Measurements from ENCODE around the gene CLDN7.
"Not testable (repeated sequence)": the region's sequence is repeated elsewhere in the genome, so short reads cannot be mapped to it uniquely, and the experiment has no call there.

CLDN7 gene

DNA sequence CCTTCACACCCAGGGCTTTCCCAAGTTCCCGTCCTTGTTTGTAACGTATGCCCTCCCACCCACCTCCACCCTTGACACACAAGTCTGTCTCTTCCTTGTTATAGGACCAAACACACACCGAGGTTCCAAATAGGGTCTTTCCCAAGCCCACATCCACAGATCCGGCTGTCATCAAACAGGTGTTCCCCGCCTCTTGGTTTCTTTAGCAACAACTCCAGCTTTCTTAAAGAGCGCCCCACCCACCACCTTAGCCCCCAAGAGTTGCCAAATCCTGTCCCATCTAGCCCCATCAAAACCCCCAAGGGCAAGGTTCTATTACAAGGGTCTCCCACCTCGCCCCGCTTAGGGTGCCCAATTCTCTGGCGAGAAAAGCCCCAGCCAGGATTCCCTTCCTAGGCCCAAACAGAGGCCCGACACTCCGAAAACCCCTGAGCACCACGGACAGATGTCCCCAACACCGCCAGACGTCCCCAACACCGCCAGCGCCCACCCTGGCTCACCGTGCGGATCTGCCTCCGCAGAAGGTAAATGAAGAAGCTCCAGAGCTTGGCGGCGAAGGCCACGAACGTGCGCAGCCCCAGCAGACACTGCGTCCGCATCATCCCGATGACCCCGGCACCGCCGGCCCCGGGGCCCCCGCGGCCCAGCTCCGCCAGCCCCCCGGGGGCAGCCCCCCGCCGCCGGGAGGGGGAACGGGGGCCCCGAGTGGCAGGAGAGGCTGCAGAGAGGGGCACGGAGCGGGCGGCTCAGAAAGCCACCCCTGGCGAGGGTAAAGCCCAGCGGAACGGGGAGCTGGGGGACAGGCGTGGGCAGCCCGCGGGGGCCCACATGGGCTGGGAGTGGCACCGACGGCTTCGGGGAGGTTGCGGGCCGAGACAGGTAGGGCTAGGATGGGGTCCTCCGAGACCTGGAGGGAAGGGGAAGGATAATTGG, 11.3 kb downstream of the CLDN7 start:
- no peak for DNase-seq (ENCODE audit: low spot score)
- TF ChIP-seq, protein P1, sequence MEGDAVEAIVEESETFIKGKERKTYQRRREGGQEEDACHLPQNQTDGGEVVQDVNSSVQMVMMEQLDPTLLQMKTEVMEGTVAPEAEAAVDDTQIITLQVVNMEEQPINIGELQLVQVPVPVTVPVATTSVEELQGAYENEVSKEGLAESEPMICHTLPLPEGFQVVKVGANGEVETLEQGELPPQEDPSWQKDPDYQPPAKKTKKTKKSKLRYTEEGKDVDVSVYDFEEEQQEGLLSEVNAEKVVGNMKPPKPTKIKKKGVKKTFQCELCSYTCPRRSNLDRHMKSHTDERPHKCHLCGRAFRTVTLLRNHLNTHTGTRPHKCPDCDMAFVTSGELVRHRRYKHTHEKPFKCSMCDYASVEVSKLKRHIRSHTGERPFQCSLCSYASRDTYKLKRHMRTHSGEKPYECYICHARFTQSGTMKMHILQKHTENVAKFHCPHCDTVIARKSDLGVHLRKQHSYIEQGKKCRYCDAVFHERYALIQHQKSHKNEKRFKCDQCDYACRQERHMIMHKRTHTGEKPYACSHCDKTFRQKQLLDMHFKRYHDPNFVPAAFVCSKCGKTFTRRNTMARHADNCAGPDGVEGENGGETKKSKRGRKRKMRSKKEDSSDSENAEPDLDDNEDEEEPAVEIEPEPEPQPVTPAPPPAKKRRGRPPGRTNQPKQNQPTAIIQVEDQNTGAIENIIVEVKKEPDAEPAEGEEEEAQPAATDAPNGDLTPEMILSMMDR (IDR thresholded peaks at IDR 0.05; ENCODE audit: extremely low read depth, missing control alignments): no peak

DNA sequence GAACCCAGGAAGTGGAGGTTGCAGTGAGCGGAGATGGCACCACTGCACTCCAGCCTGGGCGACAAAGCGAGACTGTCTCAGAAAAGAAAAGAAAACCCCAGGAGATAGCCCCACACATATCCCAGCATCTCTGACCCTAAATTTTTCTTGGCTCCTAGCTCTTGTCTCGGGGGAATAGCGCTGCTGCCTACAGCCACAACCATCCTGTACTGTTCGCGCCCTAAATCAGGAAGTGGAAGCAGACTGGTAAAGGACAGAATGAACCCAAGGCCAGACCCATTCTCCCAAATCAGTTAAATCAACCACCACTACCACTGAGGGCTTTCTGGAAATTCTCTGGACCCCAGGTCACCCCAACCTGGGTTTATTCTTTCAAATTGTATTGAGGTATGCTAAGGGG, 12.4 kb downstream of the CLDN7 start:
- DNase-seq (ENCODE audit: low spot score): no peak
- TF ChIP-seq, protein P1 (IDR thresholded peaks at IDR 0.05; ENCODE audit: extremely low read depth, missing control alignments): no peak

DNA sequence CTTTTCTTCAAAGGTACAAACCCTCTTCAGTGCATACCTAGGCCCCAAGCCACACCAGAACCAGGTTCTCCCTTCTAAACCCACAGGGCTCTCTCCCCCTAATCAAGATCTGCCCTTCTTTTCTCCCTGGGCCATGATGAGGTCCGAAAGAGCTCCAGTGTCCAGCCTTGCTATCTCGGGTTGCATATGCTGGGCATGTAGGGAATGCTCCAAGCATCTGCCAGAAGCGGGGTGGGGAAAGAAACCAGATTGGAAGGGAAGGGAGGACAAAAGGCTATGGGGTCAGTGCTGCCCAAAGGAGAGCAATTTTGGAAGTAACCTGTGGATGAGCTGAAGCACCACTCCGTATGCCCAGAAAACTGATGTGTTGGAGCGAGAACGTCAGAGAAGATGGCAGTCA, 13.1 kb downstream of the CLDN7 start:
- TF ChIP-seq, protein P1 (IDR thresholded peaks at IDR 0.05; ENCODE audit: extremely low read depth, missing control alignments): no peak
- DNase-seq (ENCODE audit: low spot score): no peak

DNA sequence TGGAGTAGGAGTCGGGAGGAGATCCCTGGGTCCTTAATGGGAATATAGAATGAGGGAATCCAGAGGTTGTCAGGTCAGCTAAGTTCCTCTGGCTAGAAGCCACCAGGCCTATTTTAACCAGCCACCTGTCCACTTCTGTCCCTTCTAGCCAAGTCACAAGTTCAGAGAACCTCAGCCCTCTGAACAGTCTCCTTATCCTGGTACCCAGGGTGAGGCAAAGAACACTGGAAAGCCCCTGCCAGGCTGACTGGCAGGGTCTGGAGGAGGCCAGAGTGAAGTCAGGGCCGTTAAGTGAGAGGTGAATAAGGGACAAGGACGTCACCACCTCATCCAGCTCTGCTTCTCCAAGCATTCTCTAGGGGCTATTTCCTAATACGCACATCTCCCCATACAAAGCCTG, 13.5 kb downstream of the CLDN7 start:
- TF ChIP-seq, protein P1 (IDR thresholded peaks at IDR 0.05; ENCODE audit: extremely low read depth, missing control alignments): no peak
- no peak for DNase-seq (ENCODE audit: low spot score)

DNA sequence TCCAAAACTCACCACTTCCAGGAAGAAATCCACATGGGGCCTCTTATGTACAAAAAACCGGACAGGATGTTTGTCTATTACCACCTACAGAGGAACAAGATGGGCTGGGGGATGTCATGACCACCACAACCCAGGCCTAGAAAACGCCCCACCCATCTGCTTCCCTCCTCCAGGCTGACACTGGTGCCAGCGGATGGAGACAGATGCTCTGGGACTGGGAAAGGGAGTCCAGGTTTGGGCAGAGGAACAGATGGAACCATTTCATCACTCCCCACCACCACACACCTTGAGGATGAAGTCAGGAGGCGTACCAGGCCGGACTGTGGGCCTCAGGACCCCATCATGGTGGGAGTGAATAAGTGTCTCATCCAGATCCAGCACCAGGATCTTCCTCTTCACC, 15.5 kb downstream of the CLDN7 start:
- DNase-seq (ENCODE audit: low spot score): no peak
- TF ChIP-seq, protein P1 (IDR thresholded peaks at IDR 0.05; ENCODE audit: extremely low read depth, missing control alignments): no peak

DNA sequence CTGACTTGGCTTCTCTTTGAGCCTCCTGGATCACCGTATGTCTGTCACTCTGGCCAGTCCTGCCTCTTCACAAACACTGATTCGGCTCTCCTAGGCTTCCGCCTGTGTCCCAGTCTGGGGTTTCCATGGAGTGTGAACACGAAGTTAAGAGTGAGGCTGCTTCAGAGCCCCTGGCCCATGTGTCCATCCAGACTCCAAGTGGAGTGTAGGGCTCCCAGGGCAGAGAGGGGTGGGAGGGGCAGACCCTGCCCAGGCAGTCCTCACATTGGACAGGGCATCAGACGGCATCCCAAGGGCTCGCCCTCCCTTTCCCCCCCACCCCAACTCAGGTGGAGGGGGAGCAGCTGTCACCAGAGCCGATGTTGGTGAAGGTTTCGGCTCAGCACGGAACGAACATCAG, 18.4 kb downstream of the CLDN7 start:
- DNase-seq (ENCODE audit: low spot score): not testable (repeated sequence)

DNA sequence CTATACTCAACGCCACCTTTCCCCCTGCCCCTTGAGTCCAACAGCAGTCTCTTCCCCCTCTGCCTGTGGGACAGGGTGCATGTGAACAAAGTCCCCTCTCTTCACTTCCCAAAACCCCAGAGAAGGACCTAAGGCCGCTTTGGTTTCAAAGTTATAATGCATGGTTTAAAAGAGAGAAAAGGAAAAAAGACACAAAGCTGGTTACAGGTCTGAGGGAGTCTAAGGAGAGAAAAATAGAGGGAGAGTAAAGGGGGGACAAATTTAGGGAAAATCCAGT, 18.9 kb downstream of the CLDN7 start:
- TF ChIP-seq, protein P1 (IDR thresholded peaks at IDR 0.05; ENCODE audit: extremely low read depth, missing control alignments): no peak
- no peak for DNase-seq (ENCODE audit: low spot score)
